GM12874 (cell line): ENCODE data around the gene SLC2A8.

Experiments
- TF ChIP-seq, protein P1 (sequence below): IDR thresholded peaks from 2 replicates; pipeline ENCODE4 v1.5.1; 2011; ENCODE audit warnings: low read depth, mild to moderate bottlenecking, control low read depth, low read length, moderate library complexity; ENCODE audit not compliant: insufficient read depth

SLC2A8 gene

DNA sequence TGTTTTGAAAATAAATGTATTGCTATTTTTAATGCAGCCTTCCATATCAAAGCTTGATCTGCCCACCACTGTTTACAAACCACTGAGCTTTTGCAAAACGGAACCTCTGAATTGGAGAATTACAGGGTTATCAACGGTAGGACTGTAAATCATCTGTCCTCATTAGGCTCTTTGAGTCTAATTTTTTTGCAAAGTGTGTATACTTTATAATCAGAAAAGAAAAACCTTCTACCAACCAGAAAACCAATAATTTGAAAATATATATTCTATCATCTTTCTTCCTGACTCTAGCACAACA is 6.8 kb upstream of the SLC2A8 start:
- TF ChIP-seq, protein P1, sequence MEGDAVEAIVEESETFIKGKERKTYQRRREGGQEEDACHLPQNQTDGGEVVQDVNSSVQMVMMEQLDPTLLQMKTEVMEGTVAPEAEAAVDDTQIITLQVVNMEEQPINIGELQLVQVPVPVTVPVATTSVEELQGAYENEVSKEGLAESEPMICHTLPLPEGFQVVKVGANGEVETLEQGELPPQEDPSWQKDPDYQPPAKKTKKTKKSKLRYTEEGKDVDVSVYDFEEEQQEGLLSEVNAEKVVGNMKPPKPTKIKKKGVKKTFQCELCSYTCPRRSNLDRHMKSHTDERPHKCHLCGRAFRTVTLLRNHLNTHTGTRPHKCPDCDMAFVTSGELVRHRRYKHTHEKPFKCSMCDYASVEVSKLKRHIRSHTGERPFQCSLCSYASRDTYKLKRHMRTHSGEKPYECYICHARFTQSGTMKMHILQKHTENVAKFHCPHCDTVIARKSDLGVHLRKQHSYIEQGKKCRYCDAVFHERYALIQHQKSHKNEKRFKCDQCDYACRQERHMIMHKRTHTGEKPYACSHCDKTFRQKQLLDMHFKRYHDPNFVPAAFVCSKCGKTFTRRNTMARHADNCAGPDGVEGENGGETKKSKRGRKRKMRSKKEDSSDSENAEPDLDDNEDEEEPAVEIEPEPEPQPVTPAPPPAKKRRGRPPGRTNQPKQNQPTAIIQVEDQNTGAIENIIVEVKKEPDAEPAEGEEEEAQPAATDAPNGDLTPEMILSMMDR, result no peak

DNA sequence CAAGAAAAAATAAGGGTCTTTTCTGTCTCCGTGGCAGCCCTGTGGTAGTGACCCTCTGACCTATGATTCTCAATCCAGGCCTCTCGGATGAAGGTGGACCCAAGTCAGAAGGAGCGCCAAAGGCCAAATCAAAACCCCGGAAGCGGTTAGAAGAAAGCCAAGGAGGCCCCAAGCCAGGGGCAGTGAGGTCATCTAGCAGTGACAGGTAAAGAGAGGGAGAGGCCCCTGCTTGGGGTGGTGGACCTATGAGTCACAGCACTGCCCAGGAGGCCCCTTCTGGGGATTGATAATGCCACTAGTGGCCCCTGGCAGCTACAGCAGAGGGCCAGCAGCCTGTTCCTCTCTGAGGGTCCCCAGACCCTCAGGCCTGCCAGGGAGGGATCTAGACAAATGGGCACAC is 6.4 kb upstream of the SLC2A8 start:
- TF ChIP-seq, protein P1, result no peak

DNA sequence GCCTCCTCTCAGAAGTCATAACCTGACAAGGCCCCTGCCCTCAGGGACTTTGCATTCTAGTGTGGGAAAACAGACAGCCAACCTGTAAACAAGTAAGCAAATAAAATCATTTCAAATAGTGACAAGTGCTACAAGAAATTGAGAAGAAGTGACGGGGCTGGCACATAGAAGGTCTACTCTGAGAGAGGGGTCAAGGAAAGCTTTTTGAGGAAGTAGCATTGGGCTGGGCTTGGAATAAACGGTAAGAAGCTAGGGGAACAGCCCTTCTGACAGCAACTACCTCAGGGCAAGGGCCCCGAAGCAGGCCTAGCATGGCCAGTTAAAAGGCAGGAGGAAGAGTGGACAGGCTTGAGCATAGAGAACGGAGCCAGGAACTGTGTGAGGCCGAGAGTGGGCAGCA is 4.8 kb upstream of the SLC2A8 start:
- TF ChIP-seq, protein P1, result no peak

DNA sequence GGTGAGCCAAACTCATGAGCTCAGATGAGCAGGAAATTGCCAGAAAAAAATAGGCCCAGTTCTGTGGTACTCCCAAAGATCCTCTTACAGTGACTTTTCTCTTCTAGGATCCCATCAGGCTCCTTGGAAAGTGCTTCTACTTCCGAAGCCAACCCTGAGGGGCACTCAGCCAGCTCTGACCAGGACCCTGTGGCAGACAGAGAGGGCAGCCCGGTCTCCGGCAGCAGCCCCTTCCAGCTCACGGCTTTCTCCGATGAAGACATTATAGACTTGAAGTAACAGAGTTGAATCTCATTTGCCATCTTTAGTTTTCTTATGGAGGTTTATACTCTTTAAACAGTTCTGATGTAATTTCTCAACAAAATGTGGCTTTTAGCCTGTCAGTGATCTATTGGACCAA is 4.0 kb upstream of the SLC2A8 start:
- TF ChIP-seq, protein P1, result no peak

DNA sequence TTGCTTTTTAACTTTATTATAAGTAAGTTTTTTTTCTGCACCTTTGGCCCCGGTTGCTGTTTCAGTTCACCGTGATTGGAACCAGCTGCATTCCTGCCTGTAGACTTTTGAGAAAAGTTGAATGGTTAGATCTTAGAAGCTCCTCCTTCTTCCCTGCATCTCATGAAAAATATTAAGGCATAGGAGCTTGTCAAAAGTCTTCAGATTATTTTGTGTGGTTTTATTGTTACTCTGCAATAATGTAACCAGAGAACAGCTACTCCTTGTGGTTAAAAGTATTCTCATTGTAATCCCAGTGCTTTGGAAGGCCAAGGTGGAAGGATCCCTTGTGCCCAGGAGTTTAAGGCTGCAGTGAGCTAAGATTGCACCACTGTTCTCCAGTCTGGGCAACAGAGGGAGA is 3.3 kb upstream of the SLC2A8 start:
- TF ChIP-seq, protein P1, result no peak

DNA sequence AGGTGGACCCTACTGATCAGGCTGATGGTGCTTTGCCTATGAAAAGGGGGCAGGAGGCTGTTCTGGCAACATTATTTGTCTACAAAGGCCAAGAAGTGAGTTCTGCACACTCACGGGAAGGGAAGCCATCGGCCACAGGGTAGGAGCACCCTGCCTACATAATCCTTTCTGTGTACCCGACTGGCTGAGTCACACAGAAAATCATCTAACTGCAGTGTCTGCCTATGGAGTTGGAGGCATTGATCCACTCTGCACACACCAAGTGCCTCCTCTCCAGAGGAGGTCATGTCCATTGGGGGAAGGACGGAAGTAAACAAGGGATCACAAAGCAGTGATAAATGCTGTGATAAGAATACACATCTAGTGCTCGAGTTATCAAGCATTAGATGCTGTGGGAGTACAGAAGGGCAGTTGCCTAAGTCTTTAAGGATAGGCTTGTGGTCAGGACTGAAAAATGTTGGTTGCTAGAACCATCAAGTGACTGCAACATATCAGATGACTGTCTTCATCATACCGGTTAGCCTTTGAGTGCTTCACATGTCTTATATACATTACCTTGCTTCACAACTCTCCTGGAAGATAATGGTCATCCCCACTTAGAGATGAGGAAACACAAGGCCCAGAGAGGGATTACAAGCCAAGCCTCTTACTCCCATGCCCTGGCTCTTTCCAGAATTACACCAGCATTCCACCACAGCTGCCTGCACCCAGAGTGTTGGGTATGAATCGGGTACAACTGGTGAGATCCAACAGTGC is 1.3 kb upstream of the SLC2A8 start:
- TF ChIP-seq, protein P1, result no peak

DNA sequence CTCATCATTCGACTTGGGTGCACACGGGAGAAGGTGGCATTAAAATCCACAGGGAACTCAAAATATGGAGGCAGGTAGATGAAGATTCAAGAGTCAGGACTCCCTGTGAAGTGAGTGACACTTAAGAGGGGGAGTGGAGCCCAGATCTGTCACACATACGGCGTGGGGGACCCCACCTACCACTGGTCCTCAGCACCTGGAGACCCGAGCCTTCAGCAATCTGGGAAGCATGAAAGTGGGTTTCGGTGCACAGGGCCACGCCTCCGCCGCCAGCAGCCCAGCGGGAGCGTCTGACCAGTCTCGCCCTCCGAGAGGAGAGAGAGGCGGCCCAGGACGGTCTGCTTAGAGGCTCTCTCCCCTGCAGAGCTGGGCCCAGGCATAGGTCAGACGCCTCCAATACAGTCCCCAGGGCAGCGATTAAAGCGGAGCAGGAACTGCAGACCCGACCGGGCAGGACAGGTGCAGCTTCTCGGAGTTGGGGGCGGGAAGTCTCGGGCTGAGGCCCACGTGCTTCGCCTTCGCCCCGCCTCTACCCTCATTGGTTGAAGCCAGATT is 639 bp upstream of the SLC2A8 start:
- TF ChIP-seq, protein P1, result no peak
